A549 (cell line): ENCODE results near the gene TTC28. TPM values are rescaled to one million over a fixed set of nuclear protein-coding genes. Genes with fewer than 3 reads are reported as not detected.

Experiments
- ATAC-seq, 2 experiments: fragments of 200-7000 bp in 1 of 2; fragments of >200 bp in 1 of 2; cut with Nextera tagmentation in 1 of 2; cut with Tn5 transposase in 1 of 2; 3 replicates each; pipeline versions ENCODE4 v1.8.0 to v1.9.1; 2018 to 2020; ENCODE audit warnings: mild to moderate bottlenecking in 1 of 2, moderate library complexity in 1 of 2
- CTCF ChIA-PET: fragments of 300-600 bp; sonication (Branson Sonifier 250); formaldehyde crosslinking; extraction: SDS; loops from one replicate; lab custom pipeline; 2021; ENCODE audit warnings: antibody characterized with exemption, inconsistent platforms; lab: Yijun Ruan, JAX
- POLR2A ChIA-PET: fragments of 350-600 bp; formaldehyde crosslinking; extraction: SDS; loops from one replicate; lab custom pipeline; 2021; ENCODE audit warnings: antibody characterized with exemption, inconsistent platforms; lab: Yijun Ruan, JAX
- DNase-seq, 2 experiments: peaks; one replicate each; pipeline versions ENCODE4 v3.0.0 to v3.0.0-alpha.2; 2011 to 2016; ENCODE audit warnings: low read depth in 1 of 2, low spot score in 1 of 2
- FAIRE-seq: peaks from 2 replicates; lab custom pipeline; 2011; peaks lifted over from hg19 to GRCh38; lab: Jason Lieb, UNC
- H3K27ac ChIP-seq, 2 experiments: fragments of >200 bp; sonication (Bioruptor Twin); formaldehyde crosslinking; 3 replicates each; pipeline ENCODE4 v1.5.1; 2016 to 2017
- H3K4me1 ChIP-seq: fragments of >200 bp; sonication (Bioruptor Twin); formaldehyde crosslinking; 3 replicates; pipeline ENCODE4 v1.6.1; 2016
- H3K4me2 ChIP-seq: fragments of >200 bp; sonication (Bioruptor Twin); formaldehyde crosslinking; 3 replicates; pipeline ENCODE4 v1.6.1; 2016
- H3K4me3 ChIP-seq: fragments of >200 bp; sonication (Bioruptor Twin); formaldehyde crosslinking; 3 replicates; pipeline ENCODE4 v1.5.1; 2016
- H3K9me3 ChIP-seq: fragments of >200 bp; sonication (Bioruptor Twin); formaldehyde crosslinking; 3 replicates; pipeline ENCODE4 v1.6.1; 2016
- BCL3 ChIP-seq: fragments of >200 bp; sonication (Bioruptor Twin); formaldehyde crosslinking; IDR thresholded peaks from 3 replicates; pipeline ENCODE4 v1.6.1; 2016
- CBX2 ChIP-seq: fragments of 200-600 bp; sonication (generic); IDR thresholded peaks from 2 replicates; pipeline ENCODE4 v1.6.1; 2016; ENCODE audit warnings: low read depth, mild to moderate bottlenecking, borderline replicate concordance
- CBX8 ChIP-seq: fragments of 200-600 bp; sonication (generic); IDR thresholded peaks from 2 replicates; pipeline ENCODE4 v1.6.1; 2016
- CHD2 ChIP-seq: fragments of 150-350 bp; IDR thresholded peaks from 2 replicates; pipeline ENCODE4 v1.6.1; 2014; ENCODE audit warnings: low read length; ENCODE audit not compliant: partially characterized antibody
- CTCF ChIP-seq: fragments of >200 bp; sonication (Bioruptor Twin); formaldehyde crosslinking; IDR thresholded peaks from 3 replicates; pipeline ENCODE4 v1.5.1; 2016
- EHF ChIP-seq: fragments of 250-450 bp; sonication (Bioruptor Pico); IDR thresholded peaks from 2 replicates; pipeline ENCODE4 v1.5.0; 2020; ENCODE audit warnings: mild to moderate bottlenecking
- ELK1 ChIP-seq: fragments of 150-350 bp; IDR thresholded peaks from 2 replicates; pipeline ENCODE4 v1.6.1; 2014; ENCODE audit warnings: low read depth, mild to moderate bottlenecking, low read length
- FOXS1 ChIP-seq: fragments of 250-450 bp; sonication (Bioruptor Pico); IDR thresholded peaks from 2 replicates; pipeline ENCODE4 v1.5.0; 2020; ENCODE audit warnings: mild to moderate bottlenecking, moderate library complexity
- HOXA7 ChIP-seq: fragments of 250-450 bp; sonication (Bioruptor Pico); IDR thresholded peaks from 2 replicates; pipeline ENCODE4 v1.5.0; 2020; ENCODE audit warnings: mild to moderate bottlenecking, moderate library complexity
- KDM1A ChIP-seq: fragments of 200-600 bp; sonication (generic); IDR thresholded peaks from 2 replicates; pipeline ENCODE4 v1.6.1; 2016; ENCODE audit warnings: low read depth, mild to moderate bottlenecking
- POLR2A ChIP-seq: IDR thresholded peaks from 2 replicates; pipeline ENCODE4 v1.6.1; 2012; ENCODE audit warnings: mild to moderate bottlenecking, low read length
- REST ChIP-seq: fragments of 200-600 bp; sonication (generic); IDR thresholded peaks from 2 replicates; pipeline ENCODE4 v1.6.1; 2016; ENCODE audit warnings: antibody characterized with exemption, mild to moderate bottlenecking, moderate library complexity
- SREBF2 ChIP-seq: fragments of 450-650 bp; IDR thresholded peaks from 2 replicates; pipeline ENCODE4 v1.6.1; 2014; ENCODE audit warnings: mild to moderate bottlenecking, moderate library complexity
- WGBS: methylation state at CpG from one replicate; pipeline ENCODE4 v1.1.6; 2017; ENCODE audit errors: missing lambda C conversion rate; 5-methylcytosine and 5-hydroxymethylcytosine counted together
- polyA plus RNA-seq, 4 experiments: library from polyadenylated mRNA; depleted of rRNA in 3 of 4; stranded (reverse); fragments of >200 nt; fragmentation: RNase III in 1 of 4; extraction: RNeasy Plus Mini Kit Qiagen cat#74134 plus additional on column Dnase treatment in 1 of 4; gene quantifications; 2 replicates in 3 of 4; 3 replicates in 1 of 4; pipeline ENCODE4 v1.2.3, GENCODE V29; 2011 to 2017

The TTC28 gene
- polyA plus RNA-seq, 2 of the 4 experiments (the other 2 are of a cell fraction) = 2.6 to 3.8 TPM

GRCh38 chr22:28706845-28707244, 27.2 kb upstream of the TTC28 start:
- CTCF ChIA-PET = no interaction called here
- POLR2A ChIA-PET = no interaction called here
- 88% methylated on average over 6 of the region's 6 CpGs for WGBS

More at GRCh38 chr22:28706845-28707244, 27.2 kb upstream of the TTC28 start:
- FAIRE-seq (no peak), ATAC-seq (no peak), DNase-seq (no peak)
- Histone ChIP-seq H3K9me3 (no peaks in the 10 kb centered on the region), H3K27ac (no peak overlapping the region)
- TF ChIP-seq SREBF2 = no peak
- TF ChIP-seq EHF = no peak
- TF ChIP-seq BCL3 = no peak
- no peak for TF ChIP-seq FOXS1
- no peak for TF ChIP-seq HOXA7 (CRISPR knock-in tag)
- TF ChIP-seq CTCF = no peak
- no peak for TF ChIP-seq CBX8
- TF ChIP-seq KDM1A = no peak
- no peak for TF ChIP-seq POLR2A
- no peak for TF ChIP-seq CHD2
- no peak for TF ChIP-seq ELK1
- no peak for TF ChIP-seq CBX2
- TF ChIP-seq REST = no peak
- TF ChIP-seq, all 56 proteins: peak for 0
- H3K4me3 ChIP-seq = no peak overlapping the region
- no peak overlapping the region for H3K4me2 ChIP-seq
- peaks cover 27% of the 10 kb centered on the region for H3K4me1 ChIP-seq
